Transverse colon (tissue), 4 donors: ENCODE measurements around the gene SHMT1. TPM values are rescaled to one million over a fixed set of nuclear protein-coding genes. Genes with fewer than 3 reads are reported as not detected.
"Not testable (repeated sequence)": the region's sequence is repeated elsewhere in the genome, so short reads cannot be mapped to it uniquely, and the experiment has no call there.

Source experiments
- DNase-seq: peaks from one replicate; pipeline ENCODE4 v3.0.0-alpha.2; 2019
- H3K27ac ChIP-seq, 4 donors: fragments of 200-600 bp; sonication (generic); 2 replicates each; pipeline ENCODE4 v1.5.1; 2016 to 2018; ENCODE audit warnings: inconsistent platforms in 4 of 4
- H3K27me3 ChIP-seq: fragments of 200-600 bp; sonication (generic); 2 replicates; pipeline ENCODE4 v1.5.1; 2017; ENCODE audit warnings: inconsistent platforms
- H3K36me3 ChIP-seq, 4 donors: fragments of 200-600 bp; sonication (generic); 2 replicates each; pipeline ENCODE4 v1.5.1; 2017 to 2019; ENCODE audit warnings: inconsistent platforms in 4 of 4
- H3K4me1 ChIP-seq, 4 donors: fragments of 200-600 bp; sonication (generic); 2 replicates each; pipeline ENCODE4 v1.5.1; 2017 to 2020; ENCODE audit warnings: inconsistent platforms in 4 of 4
- H3K4me3 ChIP-seq, 4 donors: fragments of 200-600 bp; sonication (generic); 1 replicate in 1 of 4; 2 replicates in 3 of 4; pipeline versions ENCODE4 v1.5.1 to v1.6.1; 2017 to 2019; ENCODE audit warnings: inconsistent platforms in 4 of 4
- H3K9me3 ChIP-seq, 2 donors: fragments of 200-600 bp; sonication (generic); 2 replicates each; pipeline ENCODE4 v1.5.1; 2017 to 2019; ENCODE audit warnings: inconsistent platforms in 2 of 2
- EP300 ChIP-seq: sonication (generic); formaldehyde crosslinking; IDR thresholded peaks from one replicate; pipeline ENCODE4 v1.6.1; 2017; ENCODE audit warnings: antibody characterized with exemption, low read depth
- POLR2A ChIP-seq: fragments of 450-650 bp; IDR thresholded peaks from one replicate; pipeline ENCODE4 v1.6.1; 2016; ENCODE audit warnings: antibody characterized with exemption, mild to moderate bottlenecking, moderate library complexity
- POLR2AphosphoS5 ChIP-seq, 3 donors: sonication (generic); formaldehyde crosslinking; IDR thresholded peaks; one replicate each; pipeline ENCODE4 v1.6.1; 2016; ENCODE audit warnings: antibody characterized with exemption in 3 of 3
- WGBS, 2 donors: methylation state at CpG; one replicate each; pipeline ENCODE4 v1.1.5; 2018; ENCODE audit warnings: low coverage in 1 of 2; 5-methylcytosine and 5-hydroxymethylcytosine counted together
- in situ Hi-C, 4 donors: fragments of 200-750 bp; cut with MboI; loops; one replicate each; pipeline versions ENCODE4 v1.15.0 to v1.15.1; 2017; ENCODE audit warnings: low sequenced_read_pairs in 3 of 4, low pct_ligation_motif_present in 1 of 4, low pct_unique_long_range_greater_than_20kb in 1 of 4
- intact Hi-C: fragments of 100-400 bp; cut with DNase I; formaldehyde crosslinking; loops from one replicate; pipeline ENCODE4 v1.15.1; 2023; ENCODE audit warnings: low total_unique reads
- total RNA-seq, 4 donors: library from RNA; depleted of rRNA; stranded (reverse); fragments of >200 nt; gene quantifications; one replicate each; pipeline ENCODE4 v1.1.0, GENCODE V29; 2016
- TF ChIP-seq, protein P1 (sequence below), 5 experiments: fragments of 200-600 bp in 3 of 5; fragments of 450-650 bp in 2 of 5; sonication (generic) in 3 of 5; IDR thresholded peaks; 1 replicate in 2 of 5; 2 replicates in 3 of 5; pipeline ENCODE4 v1.5.1; 2016 to 2017; ENCODE audit warnings: antibody characterized with exemption in 5 of 5, inconsistent platforms in 3 of 5, mild to moderate bottlenecking in 2 of 5, moderate library complexity in 1 of 5

Gene SHMT1
- total RNA-seq, 4 donors from 2014 or later: 29.2 to 49.4 (median 38.5) TPM

DNA sequence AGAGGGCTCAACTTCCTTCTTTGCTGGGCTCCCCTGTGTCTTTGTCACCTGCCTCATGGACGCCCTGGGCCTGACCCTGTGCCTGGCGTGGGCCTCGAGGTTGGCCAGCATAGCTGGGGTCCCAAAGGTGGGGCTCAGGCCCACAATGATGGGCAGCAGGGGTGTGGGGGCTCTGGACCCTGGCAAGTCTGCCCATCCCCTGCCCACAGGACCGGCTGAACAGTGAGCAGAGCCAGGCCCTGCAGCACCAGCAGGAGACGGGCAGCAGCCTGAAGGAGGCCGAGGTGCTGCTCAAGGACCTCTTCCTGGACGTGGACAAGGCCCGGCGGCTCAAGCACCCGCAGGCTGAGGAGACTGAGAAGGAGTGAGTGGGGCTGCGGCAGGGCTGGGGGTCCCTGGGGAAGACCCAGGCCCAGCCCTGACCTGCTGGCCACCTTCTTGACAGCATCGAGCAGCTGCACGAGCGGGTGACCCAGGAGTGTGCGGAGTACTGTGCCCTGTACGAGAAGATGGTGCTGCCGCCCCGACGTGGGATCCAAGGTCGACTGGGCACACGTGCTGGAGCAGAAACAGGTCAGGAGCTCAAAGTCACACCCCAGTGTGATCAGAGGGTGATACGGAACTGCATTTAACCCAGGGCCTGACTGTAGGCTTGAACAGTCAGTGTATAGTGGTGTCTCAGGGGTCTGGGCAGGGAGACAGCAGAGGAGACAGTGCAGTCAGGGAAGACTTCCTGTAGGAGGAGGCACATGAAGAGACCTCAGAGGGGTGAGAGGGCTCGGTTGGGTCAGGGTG lies 18.0 kb upstream of the SHMT1 start:
- TF ChIP-seq POLR2A (no peak), EP300 (no peak), POLR2AphosphoS5 (IDR thresholded peaks at IDR 0.05) (no peak)
- TF ChIP-seq, protein P1, sequence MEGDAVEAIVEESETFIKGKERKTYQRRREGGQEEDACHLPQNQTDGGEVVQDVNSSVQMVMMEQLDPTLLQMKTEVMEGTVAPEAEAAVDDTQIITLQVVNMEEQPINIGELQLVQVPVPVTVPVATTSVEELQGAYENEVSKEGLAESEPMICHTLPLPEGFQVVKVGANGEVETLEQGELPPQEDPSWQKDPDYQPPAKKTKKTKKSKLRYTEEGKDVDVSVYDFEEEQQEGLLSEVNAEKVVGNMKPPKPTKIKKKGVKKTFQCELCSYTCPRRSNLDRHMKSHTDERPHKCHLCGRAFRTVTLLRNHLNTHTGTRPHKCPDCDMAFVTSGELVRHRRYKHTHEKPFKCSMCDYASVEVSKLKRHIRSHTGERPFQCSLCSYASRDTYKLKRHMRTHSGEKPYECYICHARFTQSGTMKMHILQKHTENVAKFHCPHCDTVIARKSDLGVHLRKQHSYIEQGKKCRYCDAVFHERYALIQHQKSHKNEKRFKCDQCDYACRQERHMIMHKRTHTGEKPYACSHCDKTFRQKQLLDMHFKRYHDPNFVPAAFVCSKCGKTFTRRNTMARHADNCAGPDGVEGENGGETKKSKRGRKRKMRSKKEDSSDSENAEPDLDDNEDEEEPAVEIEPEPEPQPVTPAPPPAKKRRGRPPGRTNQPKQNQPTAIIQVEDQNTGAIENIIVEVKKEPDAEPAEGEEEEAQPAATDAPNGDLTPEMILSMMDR (IDR thresholded peaks at IDR 0.05): no peak
- H3K9me3 ChIP-seq: no peaks in the 10 kb centered on the region
- peaks cover 0 to 23% (median 17%) of the 10 kb centered on the region in 4 donors for H3K4me1 ChIP-seq
- 66 to 88% methylated on average over 4 to 23 of the region's 23 CpGs for WGBS, 2 donors
- no peak overlapping the region for H3K27ac ChIP-seq
- intact Hi-C loops: no loop called here
- in situ Hi-C loops: no loop called here
- H3K27me3 ChIP-seq: peaks cover 29% of the 10 kb centered on the region
- H3K4me3 ChIP-seq: no peak overlapping the region
- H3K36me3 ChIP-seq: no peaks in the 10 kb centered on the region
- no peak for DNase-seq

DNA sequence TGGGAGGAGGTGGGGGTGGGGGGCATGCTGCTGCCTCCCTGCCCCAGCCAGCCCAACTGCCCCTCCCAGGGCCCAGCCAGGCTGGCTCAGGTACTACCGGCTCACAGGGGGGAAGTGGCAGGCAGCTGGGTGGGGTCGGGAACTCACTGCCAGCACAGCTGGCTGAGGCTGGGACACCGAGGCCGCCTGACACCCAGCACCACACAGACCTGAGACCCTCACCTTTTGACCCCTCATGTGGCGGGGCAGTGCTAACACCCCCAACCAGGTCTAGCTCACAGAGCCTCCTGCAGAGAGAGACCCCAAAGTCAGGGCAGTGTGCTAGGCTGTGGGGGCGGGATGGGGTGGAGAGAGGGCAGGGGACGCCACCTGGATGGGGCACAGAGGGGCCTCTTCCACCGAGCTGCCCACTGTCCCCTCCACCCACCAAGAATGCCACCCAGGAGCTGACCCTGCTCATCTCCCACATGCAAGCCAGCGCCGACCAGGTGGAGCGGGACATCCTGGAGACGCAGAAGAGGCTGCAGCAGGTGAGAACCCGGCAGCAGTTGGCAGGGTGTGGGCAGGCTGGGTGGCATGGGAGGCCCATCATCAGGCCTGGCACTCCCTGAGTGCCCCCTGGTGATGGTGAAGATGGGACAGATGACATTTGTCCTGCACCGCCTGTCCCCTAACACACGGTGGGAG lies 17.3 kb upstream of the SHMT1 start:
- 81% methylated on average over 12 of the region's 15 CpGs; no CpG with 5 or more reads in 1 of the 2 donors for WGBS, 2 donors
- Histone ChIP-seq H3K36me3 (no peaks in the 10 kb centered on the region), H3K9me3 (no peaks in the 10 kb centered on the region), H3K27ac (no peak overlapping the region), H3K4me1 (peaks cover 0 to 23% (median 17%) of the 10 kb centered on the region in 4 donors), H3K27me3 (peaks cover 29% of the 10 kb centered on the region), H3K4me3 (no peak overlapping the region)
- in situ Hi-C loops (no loop called here), intact Hi-C loops (no loop called here)
- TF ChIP-seq POLR2AphosphoS5 (IDR thresholded peaks at IDR 0.05): no peak
- no peak for TF ChIP-seq POLR2A
- no peak for TF ChIP-seq EP300
- TF ChIP-seq, protein P1 (IDR thresholded peaks at IDR 0.05): no peak
- DNase-seq: no peak

GRCh38 chr17:18379246-18380146 lies 16.1 kb upstream of the SHMT1 start:
- WGBS, 2 donors: 73% methylated on average over 15 of the region's 16 CpGs; no CpG with 5 or more reads in 1 of the 2 donors
- H3K36me3 ChIP-seq: no peaks in the 10 kb centered on the region
- peak; percentile 26 for DNase-seq
- peaks cover 29% of the 10 kb centered on the region for H3K27me3 ChIP-seq
- H3K27ac ChIP-seq: peak overlapping the region in 1 of 4 donors; percentile 14
- no peak overlapping the region for H3K4me3 ChIP-seq
- in situ Hi-C loops (no loop called here), intact Hi-C loops (no loop called here)
- H3K4me1 ChIP-seq: peaks cover 0 to 23% (median 17%) of the 10 kb centered on the region in 4 donors
- TF ChIP-seq, protein P1 (IDR thresholded peaks at IDR 0.05): no peak
- TF ChIP-seq EP300 (no peak), POLR2AphosphoS5 (IDR thresholded peaks at IDR 0.05) (no peak), POLR2A (no peak)
- no peaks in the 10 kb centered on the region for H3K9me3 ChIP-seq

DNA sequence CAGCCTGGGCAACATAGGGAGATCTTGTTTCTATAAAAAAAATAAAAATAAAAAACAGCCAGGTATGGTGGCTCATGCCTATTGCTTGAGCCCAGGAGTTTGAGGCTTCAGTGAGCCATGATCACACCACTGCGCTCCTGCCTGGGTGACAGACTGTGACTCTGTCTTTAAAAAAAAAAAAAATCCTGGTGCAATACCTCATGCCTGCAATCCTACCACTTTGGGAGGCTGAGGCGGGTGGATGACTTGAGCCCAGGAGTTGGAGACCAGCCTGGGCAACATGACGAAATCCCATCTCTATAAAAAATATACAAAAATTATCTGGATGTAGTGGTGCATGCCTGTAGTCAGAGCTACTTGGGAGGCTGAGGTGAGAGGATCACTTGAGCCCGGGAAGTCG lies 15.3 kb upstream of the SHMT1 start:
- peak overlapping the region in 1 of 4 donors; percentile 67 for H3K27ac ChIP-seq
- in situ Hi-C loops, DNase-seq, H3K36me3 ChIP-seq, H3K4me3 ChIP-seq, H3K9me3 ChIP-seq, intact Hi-C loops: not testable (repeated sequence)
- peaks cover 23% of the 10 kb centered on the region for H3K27me3 ChIP-seq
- 76 to 92% methylated on average over 4 to 5 of the region's 5 CpGs for WGBS, 2 donors
- peaks cover 0 to 23% (median 17%) of the 10 kb centered on the region in 4 donors for H3K4me1 ChIP-seq
